Body of pancreas (tissue), 4 donors: ENCODE data around the gene PLIN4. TPM values are rescaled to one million over a fixed set of nuclear protein-coding genes. Genes with fewer than 3 reads are reported as not detected.

Source experiments
- ATAC-seq: fragments of 150-250 bp; one replicate; pipeline ENCODE4 v1.9.1; 2016
- DNase-seq, 4 donors: peaks; one replicate each; pipeline ENCODE4 v3.0.0-alpha.2; 2019
- H3K27ac ChIP-seq, 4 donors: fragments of 200-600 bp; sonication (generic); 1 replicate in 3 of 4; 2 replicates in 1 of 4; pipeline versions ENCODE4 v1.5.1 to v1.6.1; 2016 to 2019; ENCODE audit warnings: mild to moderate bottlenecking in 1 of 4, mixed read lengths in 1 of 4, moderate library complexity in 1 of 4
- H3K27me3 ChIP-seq, 2 donors: fragments of 200-600 bp; sonication (generic); one replicate each; pipeline ENCODE4 v1.6.0; 2016; ENCODE audit warnings: mild to moderate bottlenecking in 1 of 2
- H3K36me3 ChIP-seq, 2 donors: fragments of 200-600 bp; sonication (generic); replicated peaks in 1 of 2; 2 replicates each; pipeline ENCODE4 v1.5.1; 2016; ENCODE audit warnings: low read depth in 2 of 2; ENCODE audit not compliant: insufficient read depth in 1 of 2
- H3K4me1 ChIP-seq: fragments of 200-600 bp; sonication (generic); one replicate; pipeline ENCODE4 v1.6.0; 2016
- H3K4me3 ChIP-seq, 2 donors: fragments of 200-600 bp; sonication (generic); 1 replicate in 1 of 2; 2 replicates in 1 of 2; pipeline ENCODE4 v1.5.1; 2016 to 2019
- H3K9me3 ChIP-seq, 3 donors: fragments of 200-600 bp; sonication (generic); 1 replicate in 2 of 3; 2 replicates in 1 of 3; pipeline ENCODE4 v1.5.1; 2016
- POLR2A ChIP-seq, 3 donors: fragments of 450-650 bp; IDR thresholded peaks; one replicate each; pipeline ENCODE4 v1.6.1; 2016; ENCODE audit warnings: antibody characterized with exemption in 3 of 3, mild to moderate bottlenecking in 2 of 3
- WGBS, 2 donors: methylation state at CpG; one replicate each; pipeline ENCODE4 v1.1.5; 2017; 5-methylcytosine and 5-hydroxymethylcytosine counted together
- intact Hi-C: fragments of 100-400 bp; cut with DNase I; formaldehyde crosslinking; loops from one replicate; pipeline ENCODE4 v1.15.1; 2023
- total RNA-seq, 2 donors: library from RNA; depleted of rRNA; stranded (reverse); fragments of >200 nt; gene quantifications; one replicate each; pipeline ENCODE4 v1.1.0, GENCODE V29; 2016
- TF ChIP-seq, protein P1 (sequence below), 7 experiments: fragments of 450-650 bp in 4 of 7; fragments of 200-600 bp in 3 of 7; sonication (generic) in 3 of 7; IDR thresholded peaks; one replicate each; pipeline ENCODE4 v1.5.1; 2016 to 2019; ENCODE audit warnings: antibody characterized with exemption in 7 of 7

The PLIN4 gene
- total RNA-seq, 2 donors from 2014 or later, result 18.9 to 125 TPM

DNA sequence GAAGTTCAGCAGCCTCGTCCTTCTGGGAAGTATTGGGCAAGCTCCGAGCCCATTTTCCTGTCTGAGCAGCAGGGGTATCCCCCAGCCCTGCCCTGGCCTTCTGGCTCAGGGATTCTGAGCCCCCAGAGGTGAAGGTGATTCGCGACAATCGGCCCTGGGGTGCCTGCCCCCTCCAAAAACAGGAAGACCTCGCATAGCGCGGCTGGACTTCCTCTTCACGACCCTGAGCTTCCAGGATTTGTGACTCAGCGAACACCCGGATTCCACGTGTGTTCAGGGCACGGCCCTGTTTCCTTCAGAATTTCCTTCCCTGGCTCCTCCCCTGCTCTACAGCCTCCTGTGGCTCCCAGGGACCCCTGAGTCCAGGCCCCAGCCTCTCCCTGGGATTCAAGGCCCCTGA lies 41.3 kb upstream of the PLIN4 start, which contains the start of gene SEMA6B:
Gene SEMA6B, minus strand, starts transcription at position 116 of the 400 bp plus-strand sequence. CDS start 1,227 bp downstream, outside the sequence.
- 61 to 78% methylated on average over 8 to 13 of the region's 13 CpGs for WGBS, 2 donors
- intact Hi-C loops, result no loop called here
- no peaks in the 10 kb centered on the region for H3K27me3 ChIP-seq
- peaks cover 5% of the 10 kb centered on the region for H3K4me1 ChIP-seq
- no peaks in the 10 kb centered on the region for H3K9me3 ChIP-seq
- no peak for ATAC-seq
- TF ChIP-seq POLR2A (IDR thresholded peaks at IDR 0.05), result peak in 1 of 3 donors; percentile 41
- TF ChIP-seq, protein P1, sequence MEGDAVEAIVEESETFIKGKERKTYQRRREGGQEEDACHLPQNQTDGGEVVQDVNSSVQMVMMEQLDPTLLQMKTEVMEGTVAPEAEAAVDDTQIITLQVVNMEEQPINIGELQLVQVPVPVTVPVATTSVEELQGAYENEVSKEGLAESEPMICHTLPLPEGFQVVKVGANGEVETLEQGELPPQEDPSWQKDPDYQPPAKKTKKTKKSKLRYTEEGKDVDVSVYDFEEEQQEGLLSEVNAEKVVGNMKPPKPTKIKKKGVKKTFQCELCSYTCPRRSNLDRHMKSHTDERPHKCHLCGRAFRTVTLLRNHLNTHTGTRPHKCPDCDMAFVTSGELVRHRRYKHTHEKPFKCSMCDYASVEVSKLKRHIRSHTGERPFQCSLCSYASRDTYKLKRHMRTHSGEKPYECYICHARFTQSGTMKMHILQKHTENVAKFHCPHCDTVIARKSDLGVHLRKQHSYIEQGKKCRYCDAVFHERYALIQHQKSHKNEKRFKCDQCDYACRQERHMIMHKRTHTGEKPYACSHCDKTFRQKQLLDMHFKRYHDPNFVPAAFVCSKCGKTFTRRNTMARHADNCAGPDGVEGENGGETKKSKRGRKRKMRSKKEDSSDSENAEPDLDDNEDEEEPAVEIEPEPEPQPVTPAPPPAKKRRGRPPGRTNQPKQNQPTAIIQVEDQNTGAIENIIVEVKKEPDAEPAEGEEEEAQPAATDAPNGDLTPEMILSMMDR (IDR thresholded peaks at IDR 0.05), result no peak
- H3K27ac ChIP-seq, result peak within 1 kb of the TSS in 2 of 4 donors; percentile 18 to 48
- peak in 2 of 4 donors; percentile 24 to 66 for DNase-seq
- no peaks in the 10 kb centered on the region for H3K36me3 ChIP-seq
- H3K4me3 ChIP-seq, result no peak within 1 kb of the TSS

DNA sequence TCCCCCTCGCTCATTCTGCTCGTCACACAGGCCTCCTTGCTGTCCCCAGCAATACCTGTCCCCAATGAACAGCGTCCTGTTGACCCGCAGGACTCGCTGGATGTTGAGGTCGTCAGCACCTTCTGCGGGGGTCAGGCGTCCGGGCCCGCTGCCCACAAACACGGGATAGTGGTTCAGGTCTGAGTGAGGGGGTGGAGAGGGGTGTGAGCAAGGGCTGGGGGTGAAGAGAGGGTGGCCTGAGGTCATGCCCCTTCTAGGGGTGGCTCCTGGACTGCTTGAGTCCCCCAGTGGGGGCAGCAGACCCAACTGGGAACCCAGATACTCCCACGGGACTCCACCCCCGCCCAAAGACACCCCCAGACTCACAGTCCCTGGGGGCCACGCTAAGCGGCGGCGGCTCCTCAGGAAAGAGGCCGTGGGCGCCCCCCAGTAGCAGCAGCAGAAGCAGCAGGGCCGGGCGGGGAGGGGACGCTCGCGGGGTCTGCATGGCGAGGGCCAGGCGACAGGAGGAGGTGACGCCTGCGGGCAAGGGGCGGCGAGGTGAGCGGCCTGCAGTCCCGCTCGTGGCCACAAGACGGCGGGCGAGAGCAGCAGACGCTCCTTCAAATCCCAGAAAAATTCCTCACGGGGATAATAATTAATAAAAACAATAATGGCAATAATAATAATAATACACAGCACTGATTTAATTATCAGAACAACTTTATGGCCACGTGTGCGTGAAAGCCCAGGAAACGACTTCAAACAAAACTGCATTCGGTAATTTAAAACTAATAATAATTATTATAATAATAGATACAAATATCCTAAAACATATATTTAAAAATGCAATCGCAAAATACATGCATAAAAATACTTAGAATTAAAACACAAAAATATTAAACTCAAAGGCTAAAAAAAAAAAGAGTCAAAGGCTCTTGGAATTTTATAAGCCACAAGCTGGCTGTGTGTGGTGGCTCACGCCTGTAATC lies 40.0 kb upstream of the PLIN4 start:
- Histone ChIP-seq H3K27me3 (no peaks in the 10 kb centered on the region), H3K4me3 (no peak overlapping the region), H3K36me3 (no peaks in the 10 kb centered on the region), H3K4me1 (peaks cover 5% of the 10 kb centered on the region), H3K27ac (peak overlapping the region in 1 of 4 donors; percentile 21), H3K9me3 (no peaks in the 10 kb centered on the region)
- no peak for TF ChIP-seq POLR2A (IDR thresholded peaks at IDR 0.05)
- TF ChIP-seq, protein P1 (IDR thresholded peaks at IDR 0.05), result peak; percentile 86 to 100 (median 92)
- intact Hi-C loops, result no loop called here
- ATAC-seq, result no peak
- peak in 3 of 4 donors; percentile 41 to 61 (median 60) for DNase-seq
- WGBS, 2 donors, result 18 to 26% methylated on average over 16 to 22 of the region's 44 CpGs

DNA sequence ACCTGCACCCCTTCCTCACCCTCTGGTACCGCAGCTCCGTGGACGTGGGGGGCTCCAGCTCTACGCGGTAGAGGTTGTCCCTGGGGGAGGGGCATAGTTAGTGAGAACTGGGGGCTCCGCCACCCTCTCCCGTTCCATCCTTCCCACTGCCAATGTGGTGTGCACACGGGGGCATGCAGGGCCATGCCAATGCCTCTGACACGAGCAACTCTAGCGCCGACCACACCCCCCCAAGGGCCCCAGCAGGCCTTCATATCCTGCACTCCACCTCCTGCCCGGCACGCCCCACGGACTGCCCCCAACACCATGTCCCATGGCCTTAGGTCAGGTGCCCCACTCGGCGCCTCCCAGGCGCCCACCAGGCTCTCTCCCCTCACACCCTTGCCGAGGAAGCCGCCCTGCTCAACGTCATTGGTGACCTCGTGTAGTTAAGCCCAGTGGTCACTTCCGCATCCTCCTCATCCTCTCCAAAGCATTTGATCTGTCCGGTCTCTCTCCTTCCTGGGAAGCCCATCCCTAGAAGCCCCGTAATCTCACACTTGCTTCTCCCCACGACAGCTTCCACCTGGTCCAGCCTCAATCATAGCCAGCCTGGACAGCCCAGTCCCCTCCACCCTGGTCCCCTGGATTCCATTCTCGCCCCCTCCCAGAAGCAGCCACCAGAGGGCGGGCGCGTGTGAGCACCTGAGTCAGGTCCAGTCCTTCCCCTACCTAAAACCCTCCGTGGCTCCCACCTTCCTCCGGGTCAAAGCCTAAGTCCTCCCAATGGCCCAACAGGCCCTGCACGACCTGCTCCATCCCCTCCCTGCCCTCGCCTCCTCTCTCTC lies 39.1 kb upstream of the PLIN4 start:
- DNase-seq, result no peak
- intact Hi-C loops, result no loop called here
- peaks cover 5% of the 10 kb centered on the region for H3K4me1 ChIP-seq
- no peak for ATAC-seq
- H3K27me3 ChIP-seq, result no peaks in the 10 kb centered on the region
- TF ChIP-seq, protein P1 (IDR thresholded peaks at IDR 0.05), result peak in 4 of 7 experiments; percentile 5 to 14 (median 9)
- no peak for TF ChIP-seq POLR2A (IDR thresholded peaks at IDR 0.05)
- no peaks in the 10 kb centered on the region for H3K36me3 ChIP-seq
- no peaks in the 10 kb centered on the region for H3K9me3 ChIP-seq
- no peak overlapping the region for H3K27ac ChIP-seq
- H3K4me3 ChIP-seq, result no peak overlapping the region
- 69 to 76% methylated on average over 29 to 32 of the region's 33 CpGs for WGBS, 2 donors

DNA sequence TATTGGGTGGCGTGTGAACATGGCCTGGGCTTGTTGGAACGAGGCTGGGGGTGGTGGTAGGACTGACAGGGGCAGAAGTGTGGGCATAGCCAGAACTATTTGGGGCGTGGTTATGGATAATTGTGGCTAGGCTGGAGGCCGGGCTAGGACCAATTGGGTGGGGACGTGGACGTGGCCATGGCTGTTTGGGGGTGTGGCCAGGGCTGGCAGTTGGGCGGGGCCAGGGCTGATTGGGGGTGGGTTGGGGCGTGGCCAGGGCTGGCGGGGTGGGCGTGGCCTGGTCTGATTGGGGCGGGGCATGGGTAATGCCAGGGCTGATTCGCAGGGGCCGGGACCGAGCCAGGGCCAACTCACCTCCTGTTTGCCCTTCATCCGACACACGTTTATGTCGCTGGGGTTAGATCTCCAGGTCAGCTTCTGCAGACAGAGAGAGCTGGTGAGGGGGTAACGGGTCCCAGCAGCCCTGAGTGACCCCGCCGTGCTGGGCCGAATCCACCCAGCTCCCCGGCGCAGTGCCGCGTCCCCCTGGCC lies 38.4 kb upstream of the PLIN4 start:
- Histone ChIP-seq H3K9me3 (no peaks in the 10 kb centered on the region), H3K27ac (no peak overlapping the region), H3K4me3 (no peak overlapping the region), H3K27me3 (no peaks in the 10 kb centered on the region), H3K4me1 (peaks cover 5% of the 10 kb centered on the region), H3K36me3 (no peaks in the 10 kb centered on the region)
- peak; percentile 17 for ATAC-seq
- intact Hi-C loops, result no loop called here
- 68 to 78% methylated on average over 17 to 24 of the region's 25 CpGs for WGBS, 2 donors
- no peak for DNase-seq
- TF ChIP-seq, protein P1 (IDR thresholded peaks at IDR 0.05), result no peak
- no peak for TF ChIP-seq POLR2A (IDR thresholded peaks at IDR 0.05)
